Peyer's patch (tissue), 4 donors: Measurements from ENCODE around the gene CALML3.

Experiments used
- CTCF ChIP-seq, 6 experiments: fragments of 450-650 bp in 4 of 6; fragments of 200-600 bp in 2 of 6; sonication (generic) in 1 of 6; IDR thresholded peaks; one replicate each; pipeline ENCODE4 v1.5.1; 2017 to 2019; ENCODE audit warnings: antibody characterized with exemption in 6 of 6, mild to moderate bottlenecking in 3 of 6, moderate library complexity in 1 of 6
- POLR2A ChIP-seq, 2 donors: fragments of 450-650 bp; IDR thresholded peaks; one replicate each; pipeline ENCODE4 v1.5.1; 2017; ENCODE audit warnings: antibody characterized with exemption in 2 of 2, mild to moderate bottlenecking in 2 of 2, moderate library complexity in 2 of 2

GRCh38 chr10:5536486-5537081 lies 11.8 kb downstream of the CALML3 start:
- TF ChIP-seq CTCF (IDR thresholded peaks at IDR 0.05) = no peak
- TF ChIP-seq POLR2A (IDR thresholded peaks at IDR 0.05) = no peak
